Vagina (tissue), 2 donors: ENCODE data around the gene PPP2R5D.

Experiments used
- POLR2A ChIP-seq, 2 donors: fragments of 450-650 bp; IDR thresholded peaks; one replicate each; pipeline ENCODE4 v1.6.1; 2017; ENCODE audit warnings: antibody characterized with exemption in 2 of 2, mild to moderate bottlenecking in 2 of 2, moderate library complexity in 2 of 2
- POLR2AphosphoS5 ChIP-seq, 2 donors: sonication (generic); formaldehyde crosslinking; IDR thresholded peaks; one replicate each; pipeline ENCODE4 v1.9.0; 2017; ENCODE audit warnings: antibody characterized with exemption in 2 of 2, mild to moderate bottlenecking in 2 of 2, low read depth in 1 of 2; ENCODE audit not compliant: insufficient read depth in 1 of 2
- TF ChIP-seq, protein P1 (sequence below), 3 experiments: fragments of 450-650 bp in 2 of 3; fragments of 200-600 bp in 1 of 3; sonication (generic) in 1 of 3; IDR thresholded peaks; one replicate each; pipeline ENCODE4 v1.5.1; 2017 to 2019; ENCODE audit warnings: antibody characterized with exemption in 3 of 3, mild to moderate bottlenecking in 2 of 3, moderate library complexity in 2 of 3

DNA sequence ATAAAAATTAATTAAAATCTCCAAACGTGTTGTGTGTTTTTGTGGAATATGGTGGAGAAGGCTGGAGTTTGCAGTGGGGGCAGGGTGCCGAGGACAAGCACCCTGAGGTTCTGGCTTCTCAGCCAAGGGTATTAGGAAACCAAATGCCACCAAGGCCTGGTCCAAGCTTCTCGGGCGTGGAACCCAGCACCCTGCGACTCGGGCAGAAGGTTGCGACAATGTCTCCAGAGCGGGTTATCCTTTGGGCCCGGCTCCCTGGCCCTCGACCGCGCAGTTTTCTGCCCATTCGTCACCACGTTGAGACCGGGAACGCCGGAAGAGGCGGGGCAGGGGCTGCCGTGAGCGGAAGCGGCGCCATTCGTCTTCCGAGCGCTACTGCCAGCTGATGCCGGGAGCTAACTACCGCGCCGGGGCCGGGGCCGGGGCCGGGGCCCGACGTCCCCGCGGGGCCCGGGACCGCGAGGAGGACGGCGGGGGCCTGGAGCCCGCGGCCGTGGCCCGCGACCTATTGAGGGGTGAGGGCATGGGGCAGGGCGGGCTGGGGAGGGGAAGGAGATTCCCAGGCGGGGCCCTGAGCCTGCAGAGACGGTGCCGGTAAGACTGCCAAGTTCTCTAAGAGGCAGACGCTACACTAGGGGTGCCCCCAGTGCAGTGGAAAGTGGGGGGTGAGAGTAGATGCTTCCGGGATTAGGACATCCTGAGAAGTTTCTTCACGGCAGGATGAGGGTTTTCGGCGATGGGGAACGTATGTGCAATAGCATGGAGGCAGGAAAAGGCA, 37.1 kb downstream of the PPP2R5D start, which contains the start of gene RRP36:
- TF ChIP-seq, protein P1, sequence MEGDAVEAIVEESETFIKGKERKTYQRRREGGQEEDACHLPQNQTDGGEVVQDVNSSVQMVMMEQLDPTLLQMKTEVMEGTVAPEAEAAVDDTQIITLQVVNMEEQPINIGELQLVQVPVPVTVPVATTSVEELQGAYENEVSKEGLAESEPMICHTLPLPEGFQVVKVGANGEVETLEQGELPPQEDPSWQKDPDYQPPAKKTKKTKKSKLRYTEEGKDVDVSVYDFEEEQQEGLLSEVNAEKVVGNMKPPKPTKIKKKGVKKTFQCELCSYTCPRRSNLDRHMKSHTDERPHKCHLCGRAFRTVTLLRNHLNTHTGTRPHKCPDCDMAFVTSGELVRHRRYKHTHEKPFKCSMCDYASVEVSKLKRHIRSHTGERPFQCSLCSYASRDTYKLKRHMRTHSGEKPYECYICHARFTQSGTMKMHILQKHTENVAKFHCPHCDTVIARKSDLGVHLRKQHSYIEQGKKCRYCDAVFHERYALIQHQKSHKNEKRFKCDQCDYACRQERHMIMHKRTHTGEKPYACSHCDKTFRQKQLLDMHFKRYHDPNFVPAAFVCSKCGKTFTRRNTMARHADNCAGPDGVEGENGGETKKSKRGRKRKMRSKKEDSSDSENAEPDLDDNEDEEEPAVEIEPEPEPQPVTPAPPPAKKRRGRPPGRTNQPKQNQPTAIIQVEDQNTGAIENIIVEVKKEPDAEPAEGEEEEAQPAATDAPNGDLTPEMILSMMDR (IDR thresholded peaks at IDR 0.05): no peak
- TF ChIP-seq POLR2A (IDR thresholded peaks at IDR 0.05) (no peak), POLR2AphosphoS5 (IDR thresholded peaks at IDR 0.05; ENCODE audit: insufficient read depth in 1 of 2, low read depth in 1 of 2) (peak; percentile 21 to 69)
